ENCODE measurements around the gene PCK2. TPM values are rescaled to one million over a fixed set of nuclear protein-coding genes. Genes with fewer than 3 reads are reported as not detected.

Gene PCK2
- total RNA-seq, 4 donors from 2014 or later: 10.5 to 13.5 (median 12.8) TPM

DNA sequence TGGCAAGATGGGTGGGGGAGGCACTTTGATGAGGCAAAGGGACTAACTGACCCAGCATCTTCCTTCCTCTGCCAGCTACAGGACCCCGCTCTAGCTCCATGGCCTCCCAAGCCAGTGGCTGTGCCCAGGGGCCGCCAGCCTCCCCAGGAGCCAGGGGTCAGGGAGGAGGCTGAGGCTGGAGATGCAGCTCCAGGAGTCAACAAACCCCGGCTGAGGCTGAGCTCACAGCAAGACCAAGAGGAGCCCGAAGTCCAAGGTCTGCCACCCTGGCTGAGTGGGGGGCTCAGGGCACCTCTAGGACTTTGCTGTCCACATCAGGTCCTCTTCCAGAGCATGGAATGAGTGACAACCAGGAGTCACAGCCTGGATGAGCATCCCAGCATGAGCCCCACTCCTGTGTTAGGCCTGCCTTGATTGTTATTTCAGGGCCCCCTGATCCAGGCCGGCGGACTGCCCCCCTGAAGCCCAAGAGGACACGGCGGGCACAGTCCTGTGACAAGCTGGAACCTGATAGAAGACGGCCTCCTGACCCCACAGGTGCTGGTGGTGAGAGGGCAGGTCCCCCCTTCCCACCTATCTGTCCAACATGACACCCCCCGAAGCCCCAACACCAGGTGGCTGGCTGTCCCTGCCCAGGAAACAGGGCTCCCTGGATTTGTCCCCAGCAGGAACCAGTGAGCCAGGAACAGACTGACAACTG, 25.2 kb upstream of the PCK2 start:
- WGBS, 2 donors: 80% methylated on average over 1 of the region's 10 CpGs; no CpG with 5 or more reads in 1 of the 2 donors
- TF ChIP-seq, protein P1, sequence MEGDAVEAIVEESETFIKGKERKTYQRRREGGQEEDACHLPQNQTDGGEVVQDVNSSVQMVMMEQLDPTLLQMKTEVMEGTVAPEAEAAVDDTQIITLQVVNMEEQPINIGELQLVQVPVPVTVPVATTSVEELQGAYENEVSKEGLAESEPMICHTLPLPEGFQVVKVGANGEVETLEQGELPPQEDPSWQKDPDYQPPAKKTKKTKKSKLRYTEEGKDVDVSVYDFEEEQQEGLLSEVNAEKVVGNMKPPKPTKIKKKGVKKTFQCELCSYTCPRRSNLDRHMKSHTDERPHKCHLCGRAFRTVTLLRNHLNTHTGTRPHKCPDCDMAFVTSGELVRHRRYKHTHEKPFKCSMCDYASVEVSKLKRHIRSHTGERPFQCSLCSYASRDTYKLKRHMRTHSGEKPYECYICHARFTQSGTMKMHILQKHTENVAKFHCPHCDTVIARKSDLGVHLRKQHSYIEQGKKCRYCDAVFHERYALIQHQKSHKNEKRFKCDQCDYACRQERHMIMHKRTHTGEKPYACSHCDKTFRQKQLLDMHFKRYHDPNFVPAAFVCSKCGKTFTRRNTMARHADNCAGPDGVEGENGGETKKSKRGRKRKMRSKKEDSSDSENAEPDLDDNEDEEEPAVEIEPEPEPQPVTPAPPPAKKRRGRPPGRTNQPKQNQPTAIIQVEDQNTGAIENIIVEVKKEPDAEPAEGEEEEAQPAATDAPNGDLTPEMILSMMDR (IDR thresholded peaks at IDR 0.05): no peak
- no peak for TF ChIP-seq POLR2A (IDR thresholded peaks at IDR 0.05)

DNA sequence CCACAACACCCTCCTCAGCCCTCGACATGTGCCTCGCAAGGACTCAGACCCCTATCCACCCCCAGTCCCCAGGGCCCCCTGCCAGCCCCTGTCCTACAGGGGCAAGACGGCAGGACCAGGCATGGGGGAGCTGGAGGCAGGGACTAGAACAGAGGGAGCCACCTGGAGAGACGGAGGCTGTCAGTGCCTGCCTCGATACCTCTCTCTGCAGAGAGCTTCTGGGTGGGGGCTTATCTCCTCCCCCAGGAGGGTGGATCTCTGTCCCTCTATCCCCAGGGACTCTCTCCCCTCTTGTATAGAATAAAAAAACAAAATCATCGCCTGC, 24.7 kb upstream of the PCK2 start:
- WGBS, 2 donors: 90 to 93% methylated on average over 1 to 5 of the region's 6 CpGs
- H3K4me1 ChIP-seq: peaks cover 0 to 22% (median 11%) of the 10 kb centered on the region in 3 donors
- H3K36me3 ChIP-seq: no peaks in the 10 kb centered on the region
- intact Hi-C loops (cut with DNase I): no loop called here
- DNase-seq: no peak
- no peak overlapping the region for H3K4me3 ChIP-seq
- no peaks in the 10 kb centered on the region for H3K9me3 ChIP-seq
- peaks cover 0 to 29% (median 0%) of the 10 kb centered on the region in 4 donors for H3K27me3 ChIP-seq
- no peak overlapping the region for H3K27ac ChIP-seq
- TF ChIP-seq, protein P1 (IDR thresholded peaks at IDR 0.05): no peak
- TF ChIP-seq POLR2A (IDR thresholded peaks at IDR 0.05): no peak

More for the DNA sequence above, 25.2 kb upstream of the PCK2 start:
- H3K27me3 ChIP-seq: peaks cover 0 to 29% (median 0%) of the 10 kb centered on the region in 4 donors
- intact Hi-C loops (cut with DNase I): no loop called here
- peaks cover 0 to 22% (median 11%) of the 10 kb centered on the region in 3 donors for H3K4me1 ChIP-seq
- no peak overlapping the region for H3K4me3 ChIP-seq
- no peak for DNase-seq
- H3K27ac ChIP-seq: no peak overlapping the region
- H3K9me3 ChIP-seq: no peaks in the 10 kb centered on the region
- no peaks in the 10 kb centered on the region for H3K36me3 ChIP-seq

DNA sequence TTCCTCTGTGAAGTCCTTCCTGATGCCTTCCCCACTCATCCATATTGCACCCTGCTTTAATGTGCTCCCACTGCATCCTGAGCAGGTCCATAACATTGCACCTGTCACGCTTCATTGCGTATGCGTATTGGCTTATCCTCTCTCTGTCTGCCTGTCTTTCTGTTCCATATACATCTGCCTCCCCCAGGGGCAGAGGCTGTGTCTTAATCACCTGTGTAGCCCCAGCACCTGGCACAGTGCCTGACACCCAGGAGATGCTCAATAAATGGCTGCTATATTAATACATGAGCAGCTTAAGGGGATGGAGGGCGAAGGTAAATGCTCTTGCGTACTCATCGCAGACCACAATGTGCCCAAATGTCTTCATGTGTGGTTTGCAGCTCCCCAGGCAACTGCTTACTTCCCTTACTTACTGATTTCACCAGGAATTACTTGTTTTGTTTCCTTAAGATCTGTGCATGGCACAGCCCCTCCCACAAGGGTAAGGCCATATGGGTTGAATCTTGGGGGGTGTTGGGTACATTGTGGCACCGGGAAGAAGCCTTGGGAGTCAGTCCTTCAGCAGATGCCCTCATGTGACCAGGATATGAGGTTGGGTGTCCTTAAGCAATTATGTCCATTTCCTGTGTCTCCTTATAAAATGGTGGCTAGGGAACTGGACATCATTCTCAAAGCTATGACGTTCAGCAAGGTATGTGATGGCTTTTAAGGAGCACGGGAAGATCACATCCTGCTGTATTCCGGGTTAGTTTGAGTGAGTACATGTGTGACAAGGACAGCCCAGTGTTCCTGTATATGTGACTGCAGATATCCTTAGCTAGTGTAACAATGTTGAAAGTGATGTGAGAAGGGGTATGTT, 23.6 kb upstream of the PCK2 start:
- no peak overlapping the region for H3K27ac ChIP-seq
- H3K4me3 ChIP-seq: no peak overlapping the region
- H3K27me3 ChIP-seq: peaks cover 0 to 29% (median 0%) of the 10 kb centered on the region in 4 donors
- intact Hi-C loops (cut with DNase I): no loop called here
- no peaks in the 10 kb centered on the region for H3K36me3 ChIP-seq
- whole genome bisulfite sequencing, 2 donors: 74 to 76% methylated on average over 10 of the region's 10 CpGs
- H3K4me1 ChIP-seq: peaks cover 0 to 22% (median 11%) of the 10 kb centered on the region in 3 donors
- H3K9me3 ChIP-seq: no peaks in the 10 kb centered on the region
- TF ChIP-seq POLR2A (IDR thresholded peaks at IDR 0.05): no peak
- TF ChIP-seq, protein P1 (IDR thresholded peaks at IDR 0.05): no peak
- DNase-seq: no peak

DNA sequence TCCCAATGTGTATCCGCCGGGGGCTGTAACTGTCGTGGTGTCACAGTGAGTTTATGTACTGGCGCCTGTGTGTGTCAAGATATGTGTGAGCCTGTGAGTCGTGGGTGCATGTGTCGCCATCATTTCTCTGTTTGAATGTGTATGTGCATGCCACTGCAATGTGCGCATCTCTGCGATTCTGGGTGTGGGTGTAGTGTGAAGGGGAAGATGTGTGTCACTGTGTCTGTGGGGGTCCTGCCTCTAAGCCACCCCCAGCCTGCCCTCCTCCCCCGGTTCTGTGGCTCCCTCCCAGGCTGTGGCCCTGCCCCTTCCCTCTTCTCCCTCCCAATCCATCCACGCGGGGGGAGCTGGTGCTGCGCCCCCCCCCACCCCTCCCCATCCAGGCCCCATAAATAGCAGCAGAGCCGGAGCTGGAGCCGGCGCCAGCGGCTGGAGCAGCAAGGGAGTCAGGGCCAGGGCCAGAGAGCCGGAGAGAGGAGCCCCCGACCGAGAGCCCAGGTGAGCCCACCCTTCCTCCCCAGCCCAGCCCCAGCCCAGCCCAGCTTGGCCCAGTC, 22.9 kb upstream of the PCK2 start, which contains the start of gene CPNE6:
Gene CPNE6 (plus strand): TSS at position 419 of the 554 bp plus-strand sequence. CDS start 1,375 bp downstream, outside the sequence.
- intact Hi-C loops (cut with DNase I): no loop called here
- no peak for TF ChIP-seq POLR2A (IDR thresholded peaks at IDR 0.05)
- no peak within 1 kb of the TSS for H3K27ac ChIP-seq
- 51 to 53% methylated on average over 8 to 9 of the region's 19 CpGs for WGBS, 2 donors
- H3K4me3 ChIP-seq: no peak within 1 kb of the TSS
- H3K36me3 ChIP-seq: no peaks in the 10 kb centered on the region
- H3K9me3 ChIP-seq: no peaks in the 10 kb centered on the region
- peaks cover 0 to 29% (median 0%) of the 10 kb centered on the region in 4 donors for H3K27me3 ChIP-seq
- peaks cover 0 to 22% (median 11%) of the 10 kb centered on the region in 3 donors for H3K4me1 ChIP-seq
- no peak for DNase-seq

DNA sequence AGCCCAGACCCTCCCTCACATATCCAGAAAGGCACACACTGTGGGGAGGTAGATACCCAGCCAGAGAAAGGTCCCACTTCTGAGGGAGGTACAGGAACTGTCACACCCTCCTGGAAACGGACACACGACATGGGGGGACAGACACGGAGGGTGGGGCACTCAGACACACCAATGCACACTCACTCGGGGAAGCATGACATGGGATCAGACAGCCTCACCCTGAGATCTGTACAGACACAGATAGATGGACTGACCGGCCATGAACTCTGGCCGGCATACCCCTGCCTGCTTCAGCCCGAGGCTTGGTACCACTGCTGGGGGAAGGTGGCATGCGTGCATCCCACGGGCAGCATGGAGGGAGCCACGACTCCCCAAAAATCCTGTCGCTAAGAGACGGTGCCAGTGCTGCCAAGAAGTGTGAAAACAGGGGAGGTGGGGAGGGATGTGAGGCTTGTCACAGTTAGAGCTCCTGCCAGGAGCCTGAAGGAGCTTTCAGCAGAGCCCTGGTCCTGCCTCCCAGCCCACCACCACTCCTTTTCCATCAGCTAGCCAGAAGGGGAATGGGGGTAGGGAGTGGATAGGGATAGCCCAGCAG, 22.2 kb upstream of the PCK2 start:
- TF ChIP-seq, protein P1 (IDR thresholded peaks at IDR 0.05): no peak
- TF ChIP-seq POLR2A (IDR thresholded peaks at IDR 0.05): no peak
- 36% methylated on average over 11 of the region's 12 CpGs; no CpG with 5 or more reads in 1 of the 2 donors for WGBS, 2 donors

More for the DNA sequence above, 22.2 kb upstream of the PCK2 start:
- Histone ChIP-seq H3K27me3 (peaks cover 0 to 29% (median 0%) of the 10 kb centered on the region in 4 donors), H3K4me1 (peaks cover 0 to 22% (median 11%) of the 10 kb centered on the region in 3 donors), H3K36me3 (no peaks in the 10 kb centered on the region), H3K27ac (no peak overlapping the region), H3K9me3 (no peaks in the 10 kb centered on the region), H3K4me3 (no peak overlapping the region)
- no peak for DNase-seq
- intact Hi-C loops (cut with DNase I): no loop called here
